Stimulated activated CD8-positive, alpha-beta memory T cell treated with anti-CD3 and anti-CD28 coated beads, Interleukin-4, amount 100 ng/mL, for 1 hour (primary cell): ENCODE data around the gene DCAF16.
"Not testable (repeated sequence)": the region's sequence is repeated elsewhere in the genome, so short reads cannot be mapped to it uniquely, and the experiment has no call there.

Experiments
- DNase-seq, 2 donors: peaks; one replicate each; pipeline ENCODE4 v3.0.0-alpha.2; 2020; ENCODE audit warnings: low read depth in 2 of 2, low spot score in 1 of 2

Gene DCAF16

GRCh38 chr4:17810260-17811077, at the start of gene DCAF16, which contains the start of gene NCAPG:
Gene DCAF16 (minus strand): TSS chr4:17810757. CDS start chr4:17804141, 6,616 bp downstream.
Gene NCAPG (plus strand): TSS chr4:17810979. CDS start chr4:17811078, 99 bp downstream.
- peak; percentile 97 to 99 for DNase-seq

GRCh38 chr4:17859793-17860406, 49.3 kb upstream of the DCAF16 start:
- DNase-seq = no peak

- no peak for DNase-seq
Measured at GRCh38 chr4:17854036-17854435, 43.5 kb upstream of the DCAF16 start.

GRCh38 chr4:17851959-17852358, 41.4 kb upstream of the DCAF16 start:
- DNase-seq = no peak

GRCh38 chr4:17850295-17850694, 39.7 kb upstream of the DCAF16 start:
- DNase-seq = not testable (repeated sequence)

DNA sequence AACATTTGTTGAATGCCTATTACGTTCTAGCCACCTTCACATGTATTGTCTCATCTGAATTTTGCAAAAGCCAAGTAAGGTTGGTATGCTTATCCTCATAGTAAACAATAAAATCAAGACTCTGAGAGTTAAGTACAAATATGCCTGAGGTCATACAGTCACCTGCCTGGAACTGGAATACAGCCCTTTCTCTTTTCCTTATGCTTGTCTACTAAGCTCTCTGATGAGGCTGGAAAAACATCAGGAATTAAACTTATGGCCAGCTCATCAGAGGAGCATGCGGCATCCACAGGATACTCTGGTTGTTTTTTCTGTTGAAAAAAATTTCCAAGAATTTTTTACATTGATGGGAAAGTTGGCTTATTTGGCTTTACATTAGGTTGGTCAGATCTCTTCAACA, 35.7 kb upstream of the DCAF16 start:
- DNase-seq = no peak

DNA sequence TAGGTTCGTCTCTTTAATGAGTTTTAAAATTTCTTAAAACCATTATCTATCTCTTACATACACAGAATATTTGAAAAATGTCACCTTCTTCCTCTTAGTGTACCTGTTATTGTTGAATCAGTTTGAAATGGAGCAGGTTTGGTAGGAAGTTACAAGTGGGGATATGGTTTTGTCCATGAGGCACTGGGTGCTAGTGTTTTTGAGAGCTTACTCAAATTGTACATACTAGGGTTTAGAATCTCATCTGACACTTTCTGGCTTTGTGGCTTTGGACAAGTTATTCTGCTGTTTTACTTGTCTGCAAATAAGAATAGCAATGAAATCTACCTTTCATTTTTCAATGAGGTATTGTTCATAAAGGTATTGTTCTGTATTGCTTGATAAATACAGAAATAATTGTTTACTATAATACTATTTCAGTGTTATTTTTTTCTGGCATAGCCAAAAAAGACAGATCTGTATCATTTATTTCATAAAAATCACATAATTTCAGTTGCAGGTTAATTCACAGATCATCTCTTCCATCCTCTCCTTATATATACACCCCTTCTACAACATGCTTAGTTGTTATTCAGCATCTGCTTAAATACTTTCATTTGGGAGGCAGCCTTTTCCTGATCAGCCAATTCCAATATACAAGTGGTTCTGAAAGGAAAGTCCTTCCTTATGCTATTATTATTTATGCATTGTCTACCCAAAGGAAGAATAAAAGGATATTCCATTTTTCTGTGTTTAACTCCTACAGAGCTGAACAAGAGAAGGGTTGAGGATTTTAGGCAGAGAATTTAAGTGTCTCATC, 13.5 kb upstream of the DCAF16 start:
- no peak for DNase-seq

GRCh38 chr4:17817027-17817426, 6.5 kb upstream of the DCAF16 start:
- DNase-seq = no peak

DNA sequence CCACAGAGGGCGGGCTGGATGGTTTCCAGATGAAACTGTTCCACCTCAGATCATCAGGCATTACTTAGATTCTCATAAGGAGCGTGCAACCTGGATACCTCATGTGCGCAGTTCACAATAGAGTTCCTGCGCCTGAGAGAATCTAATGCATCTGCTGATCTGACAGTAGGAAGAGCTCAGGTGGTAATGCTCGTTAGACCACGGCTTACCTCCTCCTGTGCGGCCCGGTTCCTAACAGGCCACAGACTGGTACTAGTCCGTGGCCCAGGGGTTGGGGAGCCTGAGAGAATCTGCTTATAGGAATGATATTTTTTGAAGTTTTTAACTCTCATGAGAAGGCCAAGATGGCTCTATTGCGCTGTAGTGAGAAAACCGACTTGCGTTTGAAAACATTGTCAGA, 5.6 kb upstream of the DCAF16 start:
- no peak for DNase-seq

GRCh38 chr4:17814140-17814539, 3.6 kb upstream of the DCAF16 start:
- DNase-seq = no peak

GRCh38 chr4:17812801-17813200, 2.2 kb upstream of the DCAF16 start:
- no peak for DNase-seq

DNA sequence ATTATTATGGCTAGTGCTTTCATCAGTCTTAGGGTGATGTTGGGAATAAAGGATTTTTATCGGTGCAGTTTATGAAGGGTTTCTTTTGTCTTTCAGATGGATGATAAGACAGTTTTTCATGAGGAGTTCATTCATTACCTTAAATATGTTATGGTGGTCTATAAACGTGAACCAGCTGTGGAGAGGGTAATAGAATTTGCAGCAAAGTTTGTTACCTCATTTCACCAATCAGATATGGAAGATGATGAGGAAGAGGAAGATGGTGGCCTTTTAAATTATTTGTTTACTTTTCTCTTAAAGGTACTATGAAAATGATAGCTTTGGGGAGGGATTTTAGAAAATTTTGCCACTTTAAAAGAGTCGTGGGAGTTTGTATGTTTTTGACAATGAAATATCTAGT, 1.6 kb upstream of the DCAF16 start:
- no peak for DNase-seq

DNA sequence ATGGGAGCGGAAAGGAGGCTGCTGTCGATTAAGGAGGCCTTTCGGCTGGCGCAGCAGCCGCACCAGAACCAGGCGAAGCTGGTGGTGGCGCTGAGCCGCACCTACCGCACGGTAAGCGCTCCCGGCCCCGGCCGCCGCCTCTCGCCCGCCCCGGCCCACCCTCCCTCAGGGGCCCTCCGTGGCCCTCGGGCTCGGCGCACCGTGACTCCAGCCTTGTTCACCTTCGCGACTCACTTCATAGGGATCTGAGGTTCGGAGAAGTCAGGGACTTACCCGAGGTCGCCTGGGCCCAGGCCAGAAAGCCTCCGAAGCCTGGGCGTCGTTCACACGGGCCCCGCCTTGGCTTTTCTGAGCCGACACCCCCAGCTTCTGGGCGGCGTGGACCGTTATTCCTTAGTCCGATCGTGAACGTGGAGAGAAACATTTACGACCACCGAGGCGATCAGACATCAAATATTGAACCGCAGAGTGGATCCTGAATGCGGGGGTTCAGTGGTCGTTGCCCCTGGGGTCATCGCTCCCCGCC, 584 bp upstream of the DCAF16 start:
- no peak for DNase-seq

DNA sequence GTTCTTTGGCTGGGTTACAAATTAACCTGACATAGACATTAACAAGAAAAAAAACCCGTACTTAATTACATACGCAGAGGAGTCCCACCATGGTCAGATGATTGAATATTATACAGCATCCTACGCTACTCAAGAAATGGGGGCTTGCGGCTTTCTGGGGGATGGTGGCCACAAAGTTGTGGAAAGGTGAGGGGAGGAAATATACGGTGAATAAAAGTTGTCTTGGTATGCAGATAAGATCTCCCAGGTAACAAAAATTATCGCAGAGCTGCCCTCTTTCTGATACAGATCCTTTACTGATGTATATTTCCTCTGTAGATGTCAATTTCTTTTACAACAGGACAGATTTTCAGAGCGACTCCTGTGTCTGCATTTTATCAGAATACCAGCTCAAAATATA, 890 bp downstream of the DCAF16 start:
- DNase-seq = no peak

DNA sequence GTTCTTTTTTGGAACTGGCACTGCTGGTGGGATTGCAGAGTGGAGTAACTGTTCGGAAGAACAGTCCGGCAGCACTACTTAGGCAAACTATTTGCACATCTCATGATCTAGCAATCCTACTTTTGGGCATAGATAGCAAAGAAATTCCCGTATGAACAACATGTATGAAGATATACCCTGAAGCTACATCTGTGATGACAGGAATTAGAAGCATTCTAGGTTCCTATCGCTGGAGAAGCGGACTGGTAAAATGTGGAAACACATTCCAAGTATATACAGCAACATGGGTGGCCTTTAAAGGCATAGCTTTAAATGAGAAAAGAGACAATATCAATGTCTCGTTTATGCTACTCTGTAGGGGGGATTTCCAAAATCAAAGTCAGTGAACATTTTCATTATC, 3.1 kb downstream of the DCAF16 start:
- no peak for DNase-seq

DNA sequence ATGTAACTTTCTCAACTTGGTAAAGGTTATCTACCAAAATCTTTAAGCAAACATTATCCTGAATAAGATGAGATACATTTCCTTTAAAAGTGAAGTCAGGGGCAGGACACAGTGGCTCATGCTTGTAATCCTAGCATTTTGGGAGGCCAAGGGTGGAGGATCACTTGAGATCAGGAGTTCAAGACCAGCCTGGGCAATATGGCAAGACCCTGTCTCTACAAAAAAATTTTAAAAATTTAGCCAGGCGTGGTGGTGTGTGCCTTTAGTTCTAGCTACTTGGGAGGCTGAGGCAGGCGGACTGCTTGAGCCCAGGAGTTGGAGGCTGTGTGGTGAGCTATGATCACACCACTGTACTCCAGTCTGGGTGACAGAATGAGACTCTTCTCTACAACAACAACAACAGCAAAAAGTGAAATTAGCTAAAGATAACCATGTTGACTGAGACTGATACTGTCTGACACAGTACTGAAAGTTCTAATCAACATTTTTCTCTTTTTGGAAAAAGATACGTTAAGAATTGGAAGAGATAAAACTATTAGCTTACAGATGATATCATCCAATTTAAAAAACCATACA, 4.9 kb downstream of the DCAF16 start:
- no peak for DNase-seq

DNA sequence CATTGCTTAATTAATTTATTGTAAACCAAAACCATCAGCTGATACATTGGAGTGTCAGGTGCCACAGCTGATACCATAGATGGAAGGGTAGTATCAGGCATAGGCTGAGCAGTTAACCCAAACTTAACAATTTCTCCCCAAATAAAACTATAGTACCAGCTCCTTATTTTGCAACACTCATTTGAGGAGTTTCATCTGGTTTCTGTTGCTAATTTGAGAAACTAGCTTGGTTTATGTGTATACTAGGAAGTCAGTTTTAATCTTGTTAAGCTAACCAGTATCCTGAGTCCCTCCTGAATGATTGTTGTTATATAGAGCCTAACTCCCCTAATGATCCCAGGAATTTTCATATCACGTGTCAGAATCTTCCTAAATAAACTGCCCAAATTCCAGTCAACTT, 12.7 kb downstream of the DCAF16 start:
- DNase-seq = no peak

DNA sequence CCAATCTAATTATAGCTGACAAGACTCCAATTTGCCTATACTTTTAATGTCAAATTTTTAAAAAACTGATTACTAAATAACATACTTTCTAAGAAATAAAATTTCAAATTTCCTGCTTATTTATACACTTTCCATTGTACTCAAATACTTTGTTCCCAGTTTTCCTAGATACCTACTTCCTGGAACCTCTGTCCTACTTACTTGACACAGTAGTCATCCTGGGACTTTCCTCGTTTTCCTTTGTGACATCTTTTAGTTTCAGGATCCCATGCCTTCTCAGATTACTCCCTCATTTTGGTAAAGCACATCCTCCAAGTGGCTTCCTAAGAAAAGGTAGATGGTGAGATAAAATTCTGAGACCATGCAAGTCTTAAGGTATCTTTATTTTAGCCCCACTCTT, 15.8 kb downstream of the DCAF16 start:
- no peak for DNase-seq

DNA sequence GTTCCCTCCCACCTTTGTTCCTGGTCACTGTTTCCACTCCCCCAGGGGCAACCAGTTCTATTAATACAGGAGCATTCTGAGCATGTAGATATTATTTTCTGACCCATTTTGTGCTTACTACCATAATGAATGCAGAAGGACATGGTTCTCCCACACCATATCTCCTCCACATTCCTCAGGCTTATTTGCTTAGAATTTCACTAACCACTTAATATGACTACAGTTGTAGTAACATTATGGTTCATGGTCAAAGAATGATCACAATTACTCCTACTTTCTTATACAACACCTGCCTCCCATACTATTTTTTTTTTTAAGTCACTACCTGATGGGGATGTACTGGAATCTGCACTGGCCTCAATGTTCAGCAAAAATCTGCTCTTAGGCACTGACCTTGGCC, 21.6 kb downstream of the DCAF16 start:
- DNase-seq = no peak

DNA sequence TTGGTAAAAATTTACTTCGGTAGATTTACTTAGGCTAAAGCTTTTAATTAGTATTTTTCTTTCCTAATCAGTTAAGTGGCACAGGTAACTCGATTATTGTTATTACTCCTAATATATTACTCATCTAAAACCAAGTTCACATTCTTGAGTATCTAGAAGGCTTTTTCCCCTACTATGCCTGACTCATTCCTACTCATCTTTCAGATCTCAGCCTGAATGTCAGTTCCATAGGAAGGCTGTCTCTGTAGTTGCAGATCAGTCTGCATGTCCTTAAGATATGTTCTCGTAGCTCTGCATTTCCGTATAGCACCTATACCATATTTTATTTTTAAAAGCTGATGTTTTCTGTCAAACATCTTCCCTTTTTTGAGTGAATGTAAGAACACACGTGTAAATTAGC, 23.2 kb downstream of the DCAF16 start:
- no peak for DNase-seq

GRCh38 chr4:17786567-17786966, 24.0 kb downstream of the DCAF16 start:
- DNase-seq = no peak
